ENCODE measurements around the gene PCSK2.

Gene PCSK2

DNA sequence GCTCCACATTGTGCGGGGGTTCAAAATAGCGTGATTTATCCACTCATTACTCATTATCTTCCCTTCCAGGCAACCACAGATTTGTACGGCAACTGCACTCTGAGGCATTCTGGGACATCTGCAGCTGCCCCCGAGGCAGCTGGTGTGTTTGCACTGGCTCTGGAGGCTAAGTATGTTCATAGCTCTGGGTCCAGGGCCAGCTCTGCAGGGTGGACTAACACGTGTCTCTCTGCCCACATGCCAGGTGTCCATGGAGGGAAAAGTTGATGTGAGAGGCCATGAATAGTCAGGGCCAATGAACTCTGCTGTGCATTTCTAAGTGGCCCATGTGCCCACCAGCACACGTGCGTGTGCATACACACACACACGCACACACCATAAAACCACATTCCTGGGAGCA is 229.4 kb downstream of the PCSK2 start:
- peak; percentile 22 for DNase-seq

DNA sequence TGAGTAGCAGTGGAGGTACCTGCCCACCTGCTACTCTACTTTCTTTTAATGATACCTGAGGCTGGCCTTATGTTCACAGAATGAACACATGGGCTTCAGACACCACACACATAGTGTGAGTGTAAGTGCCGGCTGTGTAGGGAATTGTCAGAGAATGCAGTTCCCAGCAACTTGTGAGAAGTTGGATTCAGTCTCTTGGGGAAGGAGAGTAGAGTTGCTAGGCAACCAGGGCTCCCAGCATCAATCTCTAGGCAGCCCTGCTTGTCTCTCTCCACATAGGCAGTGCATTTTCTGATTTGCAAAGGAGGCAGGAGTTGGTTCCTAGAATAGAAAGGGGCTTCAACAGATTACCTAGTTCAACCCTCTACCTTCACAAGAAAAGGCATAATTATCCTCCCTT is 230.2 kb downstream of the PCSK2 start:
- DNase-seq: peak; percentile 26

DNA sequence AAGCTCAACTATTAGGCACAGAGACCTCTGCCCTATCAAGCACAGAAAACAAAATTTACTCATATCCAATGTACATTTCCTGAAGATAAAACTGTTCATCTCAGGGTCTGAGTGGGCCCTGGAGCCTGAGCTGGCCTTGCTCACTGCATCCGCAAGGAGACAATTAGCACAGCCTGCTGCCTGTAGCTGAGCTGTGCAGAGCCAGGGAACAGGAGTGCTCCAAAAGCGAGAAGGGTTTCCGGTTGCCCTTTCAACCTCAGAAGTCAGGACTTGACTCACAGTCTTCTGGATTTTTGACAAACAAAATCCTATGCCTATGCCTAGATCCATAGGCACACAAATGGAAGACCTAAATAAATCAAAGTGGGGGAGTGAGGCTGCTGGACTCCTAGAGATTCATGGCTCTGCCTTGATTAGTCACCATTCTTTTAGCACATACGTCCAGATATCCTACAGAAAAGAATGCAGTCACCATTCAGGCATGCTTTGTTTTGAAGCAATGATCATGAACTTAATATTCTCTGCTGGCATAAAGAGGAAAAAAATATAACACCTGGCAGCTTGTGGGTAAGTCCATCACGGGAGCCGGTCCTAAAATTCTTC is 230.8 kb downstream of the PCSK2 start:
- peak; percentile 54 for DNase-seq

- no peak for DNase-seq
Observed at GRCh38 chr20:17460119-17460518, 233.3 kb downstream of the PCSK2 start.

DNA sequence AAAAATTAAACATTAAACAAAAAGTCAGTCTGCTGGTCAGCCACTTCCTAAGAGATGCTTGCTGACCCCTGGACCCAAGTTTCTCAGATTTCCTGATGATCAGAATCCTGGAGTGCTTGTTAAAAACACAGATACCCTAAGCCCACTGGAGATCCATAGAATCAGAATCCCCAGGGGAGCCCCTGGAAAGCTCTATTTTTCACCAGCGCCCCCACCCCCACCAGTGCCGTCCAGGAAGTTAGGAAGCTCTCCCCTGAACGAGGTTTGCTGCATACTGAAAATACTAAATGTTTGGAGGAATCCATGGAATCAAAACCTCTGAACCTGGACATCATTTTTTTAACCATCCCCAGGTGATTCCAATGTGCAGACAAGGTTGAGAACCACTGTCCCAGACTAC is 235.1 kb downstream of the PCSK2 start:
- peak; percentile 23 for DNase-seq

GRCh38 chr20:17463711-17464110 is 236.9 kb downstream of the PCSK2 start:
- no peak for DNase-seq

- DNase-seq: peak; percentile 45
Observed at GRCh38 chr20:17465236-17465635, 238.4 kb downstream of the PCSK2 start.

DNA sequence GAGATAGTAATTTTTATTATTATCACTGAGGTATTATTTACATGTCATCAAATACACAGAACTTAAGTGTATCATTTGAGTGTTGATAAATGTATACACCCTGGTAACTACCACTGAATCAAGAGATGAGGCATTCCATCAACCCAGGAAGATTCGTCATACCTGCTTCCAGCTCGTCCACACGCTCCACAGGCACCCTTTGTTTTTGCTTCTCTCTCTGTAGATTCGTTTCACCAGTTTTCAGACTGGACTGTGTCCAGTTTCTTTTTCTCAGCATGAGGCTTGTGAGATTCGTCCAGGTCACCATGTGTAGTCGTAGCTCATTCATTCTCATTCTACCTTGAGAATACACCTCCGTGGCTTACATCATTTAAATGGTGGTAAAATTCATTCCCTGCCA is 239.8 kb downstream of the PCSK2 start:
- peak; percentile 10 for DNase-seq

GRCh38 chr20:17467120-17467655 is 240.3 kb downstream of the PCSK2 start:
- peak; percentile 6 for DNase-seq

GRCh38 chr20:17468073-17468840 is 241.4 kb downstream of the PCSK2 start:
- DNase-seq: peak; percentile 42

DNA sequence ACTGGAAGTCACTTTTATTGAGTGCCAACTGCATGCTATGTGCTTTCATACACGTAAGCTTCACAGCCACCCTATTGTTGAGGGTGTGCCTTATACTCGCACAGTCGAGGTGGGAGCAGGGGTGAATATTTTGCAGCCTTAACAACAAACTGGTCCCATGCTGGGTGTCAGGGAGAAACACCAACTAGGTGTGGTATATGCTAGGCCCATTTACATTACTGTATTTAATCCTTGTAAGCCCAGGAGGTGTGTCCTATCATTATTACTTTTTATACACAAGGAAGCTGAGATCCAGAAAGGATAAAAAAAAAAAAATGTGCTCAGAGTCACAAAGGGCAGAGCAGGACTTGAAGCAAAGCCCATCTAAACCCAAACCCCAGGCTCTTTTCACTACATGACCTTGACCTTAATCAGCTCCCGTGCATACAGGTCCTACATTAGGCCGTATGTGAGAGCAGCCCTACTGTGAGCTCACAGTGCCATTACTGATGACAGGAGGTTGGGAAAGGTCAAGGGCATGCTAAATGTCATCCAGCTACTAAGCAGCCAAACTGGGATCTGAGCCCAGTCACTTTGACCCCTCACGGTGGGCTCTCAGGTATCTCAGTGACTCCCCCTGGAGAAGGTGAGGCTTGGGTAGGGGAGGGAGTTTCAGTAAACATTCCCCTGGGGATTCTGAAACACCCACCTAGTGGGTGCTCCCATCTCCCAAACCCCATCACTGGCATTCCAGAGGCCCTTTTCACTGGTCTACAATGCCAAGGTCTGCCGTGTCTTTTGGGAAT is 242.6 kb downstream of the PCSK2 start:
- peak; percentile 37 for DNase-seq

GRCh38 chr20:17470521-17470920 is 243.7 kb downstream of the PCSK2 start:
- peak; percentile 14 for DNase-seq

DNA sequence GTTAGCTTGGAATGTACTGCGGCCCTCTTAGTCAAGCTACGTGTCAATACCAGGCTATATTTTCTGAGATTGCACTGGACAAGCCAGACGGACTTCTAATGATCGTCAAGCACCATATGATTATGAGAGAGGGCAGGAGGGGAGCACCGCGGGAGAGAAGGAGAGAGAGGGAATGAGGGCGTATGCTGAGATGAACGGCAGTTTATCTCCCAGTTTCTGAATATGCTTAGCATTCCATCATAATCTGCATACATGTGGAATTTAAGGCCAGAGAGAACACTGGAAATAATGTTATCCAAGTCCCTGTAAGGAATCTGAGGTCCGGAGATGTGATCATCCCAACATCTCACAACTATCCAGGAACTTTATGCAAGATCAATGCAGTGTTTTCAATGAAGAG is 244.1 kb downstream of the PCSK2 start:
- no peak for DNase-seq

GRCh38 chr20:17471606-17472187 is 244.9 kb downstream of the PCSK2 start:
- DNase-seq: peak; percentile 50

- DNase-seq: peak; percentile 24
Observed at GRCh38 chr20:17473659-17474058, 246.8 kb downstream of the PCSK2 start.

- DNase-seq: peak; percentile 17
Observed at GRCh38 chr20:17479063-17479657, 252.3 kb downstream of the PCSK2 start.

- peak; percentile 38 for DNase-seq
Observed at GRCh38 chr20:17480696-17481095, 253.9 kb downstream of the PCSK2 start.

DNA sequence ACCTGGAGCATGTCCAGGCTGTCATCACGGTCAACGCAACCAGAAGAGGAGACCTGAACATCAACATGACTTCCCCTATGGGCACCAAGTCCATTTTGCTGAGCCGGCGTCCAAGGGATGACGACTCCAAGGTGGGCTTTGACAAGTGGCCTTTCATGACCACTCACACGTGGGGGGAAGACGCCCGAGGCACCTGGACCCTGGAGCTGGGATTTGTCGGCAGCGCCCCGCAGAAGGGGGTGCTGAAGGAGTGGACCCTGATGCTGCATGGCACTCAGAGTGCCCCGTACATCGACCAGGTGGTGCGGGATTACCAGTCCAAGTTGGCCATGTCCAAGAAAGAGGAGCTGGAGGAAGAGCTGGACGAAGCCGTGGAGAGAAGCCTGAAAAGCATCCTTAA is 254.8 kb downstream of the PCSK2 start:
- peak; percentile 31 for DNase-seq

GRCh38 chr20:17482536-17482935 is 255.7 kb downstream of the PCSK2 start:
- DNase-seq: peak; percentile 12

GRCh38 chr20:17485017-17485416 is 258.2 kb downstream of the PCSK2 start:
- DNase-seq: peak; percentile 31

- DNase-seq: peak; percentile 29
Observed at GRCh38 chr20:17488916-17489600, 262.2 kb downstream of the PCSK2 start.

DNA sequence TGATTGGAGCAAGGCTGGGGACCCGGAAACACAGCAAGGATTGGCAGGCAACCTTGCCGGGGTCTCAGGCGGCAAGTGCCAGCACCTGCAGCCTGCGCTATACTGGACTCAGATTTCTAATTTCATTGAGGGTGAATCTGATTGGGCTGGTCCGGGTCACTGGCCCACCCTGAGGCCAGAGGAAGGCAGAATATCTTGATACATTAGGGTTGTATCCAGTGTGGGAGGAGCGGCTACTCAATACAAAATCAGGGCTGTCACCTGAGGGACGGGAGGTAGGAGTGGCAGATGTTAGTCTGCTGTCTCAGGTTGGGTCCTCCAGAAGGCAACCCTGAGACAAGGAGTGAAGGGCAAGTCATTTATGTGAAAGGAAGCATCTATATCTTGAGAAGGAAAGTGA is 263.7 kb downstream of the PCSK2 start:
- DNase-seq: peak; percentile 29
